ENCODE results near the gene CACNB2.

The CACNB2 gene

GRCh38 chr10:18261063-18261610, 120.9 kb downstream of the CACNB2 start:
- in situ Hi-C loops (cut with HindIII; ENCODE audit: low pct_unique_long_range_greater_than_20kb, low sequenced_read_pairs), result no loop called here
- TF ChIP-seq JUND (IDR thresholded peaks at IDR 0.05; ENCODE audit: low read depth), result no peak
- no peak for DNase-seq (ENCODE audit: low read depth in 1 of 2, low spot score in 1 of 2)

GRCh38 chr10:18261768-18262231, 121.6 kb downstream of the CACNB2 start:
- DNase-seq (ENCODE audit: low read depth in 1 of 2, low spot score in 1 of 2), result no peak
- TF ChIP-seq JUND (IDR thresholded peaks at IDR 0.05; ENCODE audit: low read depth), result no peak
- in situ Hi-C loops (cut with HindIII; ENCODE audit: low pct_unique_long_range_greater_than_20kb, low sequenced_read_pairs), result no loop called here

- in situ Hi-C loops (cut with HindIII; ENCODE audit: low pct_unique_long_range_greater_than_20kb, low sequenced_read_pairs), result no loop called here
These were observed 124.3 kb downstream of the CACNB2 start for GRCh38 chr10:18264466-18265050.

GRCh38 chr10:18268005-18268404, 127.8 kb downstream of the CACNB2 start:
- in situ Hi-C loops (cut with HindIII; ENCODE audit: low pct_unique_long_range_greater_than_20kb, low sequenced_read_pairs), result no loop called here
- TF ChIP-seq JUND (IDR thresholded peaks at IDR 0.05; ENCODE audit: low read depth), result no peak
- no peak for DNase-seq (ENCODE audit: low read depth in 1 of 2, low spot score in 1 of 2)

More at GRCh38 chr10:18264466-18265050, 124.3 kb downstream of the CACNB2 start:
- TF ChIP-seq JUND (IDR thresholded peaks at IDR 0.05; ENCODE audit: low read depth), result no peak
- DNase-seq (ENCODE audit: low read depth in 1 of 2, low spot score in 1 of 2), result no peak

GRCh38 chr10:18271491-18271890, 131.3 kb downstream of the CACNB2 start:
- no peak for TF ChIP-seq JUND (IDR thresholded peaks at IDR 0.05; ENCODE audit: low read depth)
- no peak for DNase-seq (ENCODE audit: low read depth in 1 of 2, low spot score in 1 of 2)
- in situ Hi-C loops (cut with HindIII; ENCODE audit: low pct_unique_long_range_greater_than_20kb, low sequenced_read_pairs), result no loop called here

- in situ Hi-C loops (cut with HindIII; ENCODE audit: low pct_unique_long_range_greater_than_20kb, low sequenced_read_pairs), result no loop called here
- TF ChIP-seq JUND (IDR thresholded peaks at IDR 0.05; ENCODE audit: low read depth), result no peak
- no peak for DNase-seq (ENCODE audit: low read depth in 1 of 2, low spot score in 1 of 2)
These were observed 132.8 kb downstream of the CACNB2 start for GRCh38 chr10:18273039-18273438.

GRCh38 chr10:18278181-18278580, 138.0 kb downstream of the CACNB2 start:
- DNase-seq (ENCODE audit: low read depth in 1 of 2, low spot score in 1 of 2), result no peak
- TF ChIP-seq JUND (IDR thresholded peaks at IDR 0.05; ENCODE audit: low read depth), result no peak
- in situ Hi-C loops (cut with HindIII; ENCODE audit: low pct_unique_long_range_greater_than_20kb, low sequenced_read_pairs), result no loop called here

- TF ChIP-seq JUND (IDR thresholded peaks at IDR 0.05; ENCODE audit: low read depth), result no peak
- DNase-seq (ENCODE audit: low read depth in 1 of 2, low spot score in 1 of 2), result no peak
- in situ Hi-C loops (cut with HindIII; ENCODE audit: low pct_unique_long_range_greater_than_20kb, low sequenced_read_pairs), result no loop called here
These were observed 138.9 kb downstream of the CACNB2 start for GRCh38 chr10:18279173-18279572.

GRCh38 chr10:18282094-18282493, 141.9 kb downstream of the CACNB2 start:
- in situ Hi-C loops (cut with HindIII; ENCODE audit: low pct_unique_long_range_greater_than_20kb, low sequenced_read_pairs), result no loop called here
- DNase-seq (ENCODE audit: low read depth in 1 of 2, low spot score in 1 of 2), result no peak
- TF ChIP-seq JUND (IDR thresholded peaks at IDR 0.05; ENCODE audit: low read depth), result no peak

- DNase-seq (ENCODE audit: low read depth in 1 of 2, low spot score in 1 of 2), result no peak
- in situ Hi-C loops (cut with HindIII; ENCODE audit: low pct_unique_long_range_greater_than_20kb, low sequenced_read_pairs), result no loop called here
- no peak for TF ChIP-seq JUND (IDR thresholded peaks at IDR 0.05; ENCODE audit: low read depth)
These were observed 150.6 kb downstream of the CACNB2 start for GRCh38 chr10:18290651-18291313.

- DNase-seq (ENCODE audit: low read depth in 1 of 2, low spot score in 1 of 2), result no peak
- no peak for TF ChIP-seq JUND (IDR thresholded peaks at IDR 0.05; ENCODE audit: low read depth)
- in situ Hi-C loops (cut with HindIII; ENCODE audit: low pct_unique_long_range_greater_than_20kb, low sequenced_read_pairs), result no loop called here
These were observed 153.6 kb downstream of the CACNB2 start for GRCh38 chr10:18293536-18294510.

GRCh38 chr10:18294633-18295032, 154.4 kb downstream of the CACNB2 start:
- in situ Hi-C loops (cut with HindIII; ENCODE audit: low pct_unique_long_range_greater_than_20kb, low sequenced_read_pairs), result no loop called here
- TF ChIP-seq JUND (IDR thresholded peaks at IDR 0.05; ENCODE audit: low read depth), result no peak
- no peak for DNase-seq (ENCODE audit: low read depth in 1 of 2, low spot score in 1 of 2)

All from T47D (cell line).